Mesothelial cell of epicardium (in vitro differentiated cells): Measurements from ENCODE around the gene FRMD4A. TPM values are rescaled to one million over a fixed set of nuclear protein-coding genes. Genes with fewer than 3 reads are reported as not detected.

Experiments
- DNase-seq, 2 experiments: peaks; one replicate each; pipeline ENCODE4 v3.0.0; 2021; ENCODE audit warnings: low spot score in 2 of 2; ENCODE audit not compliant: unreplicated experiment in 2 of 2
- H3K27ac Mint-ChIP-seq: 2 replicates; pipeline ENCODE4 v1.8.0; 2021; ENCODE audit warnings: mixed read lengths
- H3K27me3 Mint-ChIP-seq: 2 replicates; pipeline ENCODE4 v1.8.0; 2021; ENCODE audit warnings: low read depth, mixed read lengths
- H3K36me3 Mint-ChIP-seq: 2 replicates; pipeline ENCODE4 v1.8.0; 2021; ENCODE audit warnings: mixed read lengths
- H3K4me1 Mint-ChIP-seq: 2 replicates; pipeline ENCODE4 v1.8.0; 2021; ENCODE audit warnings: mixed read lengths
- H3K4me3 Mint-ChIP-seq: 2 replicates; pipeline ENCODE4 v1.8.0; 2021; ENCODE audit warnings: mild to moderate bottlenecking, moderate library complexity, mixed read lengths
- H3K9me3 Mint-ChIP-seq: 2 replicates; pipeline ENCODE4 v1.8.0; 2021; ENCODE audit warnings: mixed read lengths
- total RNA-seq: library from RNA; stranded (reverse); gene quantifications from 3 replicates; pipeline ENCODE4 v1.2.1, GENCODE V29; 2021
- TF ChIP-seq, protein P1 (sequence below): fragments of 200-600 bp; sonication (generic); IDR thresholded peaks from one replicate; pipeline ENCODE4 v1.5.0; 2021; ENCODE audit warnings: antibody characterized with exemption; ENCODE audit not compliant: unreplicated experiment

Gene FRMD4A
- total RNA-seq, 1 donor from 2014 or later, result 45.0 TPM

DNA sequence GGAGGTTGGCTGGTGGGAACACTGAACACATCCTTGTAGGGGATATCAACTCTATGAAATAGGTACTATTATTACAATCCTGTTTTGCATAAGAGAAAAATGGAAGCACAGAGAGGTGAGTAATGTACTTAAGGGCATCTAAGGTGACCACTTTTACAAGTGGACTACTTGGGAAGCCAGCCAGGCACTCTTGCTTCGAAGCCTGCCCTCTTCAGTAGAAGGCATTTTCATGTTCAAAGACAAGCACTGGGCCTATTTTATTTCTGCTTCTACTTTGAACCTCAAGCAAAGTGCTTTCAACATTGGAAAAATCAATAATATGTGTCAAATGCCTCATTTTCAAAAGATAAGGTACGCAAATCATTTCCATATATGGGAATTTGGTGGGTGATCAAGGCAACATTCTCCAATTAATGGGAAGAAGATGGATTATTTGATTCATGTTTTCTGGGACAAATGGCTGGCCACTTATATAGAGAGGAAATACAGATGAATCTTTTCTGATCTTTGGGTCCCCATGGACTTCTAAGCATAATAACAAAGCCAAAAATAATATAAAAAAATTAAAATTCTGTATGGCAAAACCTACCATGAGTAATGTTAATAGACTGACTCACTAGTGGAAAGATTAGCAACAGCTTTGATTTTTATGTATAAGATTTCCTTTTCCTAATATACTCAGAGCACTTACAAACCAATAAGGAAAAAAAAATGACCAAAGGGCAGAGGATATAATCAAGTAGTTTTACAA is 270.2 kb downstream of the FRMD4A start:
- Mint-ChIP-seq H3K27ac (no peak overlapping the region), H3K4me1 (peaks cover 16% of the 10 kb centered on the region), H3K27me3 (peaks cover 24% of the 10 kb centered on the region), H3K9me3 (peaks cover 5% of the 10 kb centered on the region), H3K4me3 (no peak overlapping the region), H3K36me3 (no peaks in the 10 kb centered on the region)
- TF ChIP-seq, protein P1, sequence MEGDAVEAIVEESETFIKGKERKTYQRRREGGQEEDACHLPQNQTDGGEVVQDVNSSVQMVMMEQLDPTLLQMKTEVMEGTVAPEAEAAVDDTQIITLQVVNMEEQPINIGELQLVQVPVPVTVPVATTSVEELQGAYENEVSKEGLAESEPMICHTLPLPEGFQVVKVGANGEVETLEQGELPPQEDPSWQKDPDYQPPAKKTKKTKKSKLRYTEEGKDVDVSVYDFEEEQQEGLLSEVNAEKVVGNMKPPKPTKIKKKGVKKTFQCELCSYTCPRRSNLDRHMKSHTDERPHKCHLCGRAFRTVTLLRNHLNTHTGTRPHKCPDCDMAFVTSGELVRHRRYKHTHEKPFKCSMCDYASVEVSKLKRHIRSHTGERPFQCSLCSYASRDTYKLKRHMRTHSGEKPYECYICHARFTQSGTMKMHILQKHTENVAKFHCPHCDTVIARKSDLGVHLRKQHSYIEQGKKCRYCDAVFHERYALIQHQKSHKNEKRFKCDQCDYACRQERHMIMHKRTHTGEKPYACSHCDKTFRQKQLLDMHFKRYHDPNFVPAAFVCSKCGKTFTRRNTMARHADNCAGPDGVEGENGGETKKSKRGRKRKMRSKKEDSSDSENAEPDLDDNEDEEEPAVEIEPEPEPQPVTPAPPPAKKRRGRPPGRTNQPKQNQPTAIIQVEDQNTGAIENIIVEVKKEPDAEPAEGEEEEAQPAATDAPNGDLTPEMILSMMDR, result no peak
- no peak for DNase-seq

DNA sequence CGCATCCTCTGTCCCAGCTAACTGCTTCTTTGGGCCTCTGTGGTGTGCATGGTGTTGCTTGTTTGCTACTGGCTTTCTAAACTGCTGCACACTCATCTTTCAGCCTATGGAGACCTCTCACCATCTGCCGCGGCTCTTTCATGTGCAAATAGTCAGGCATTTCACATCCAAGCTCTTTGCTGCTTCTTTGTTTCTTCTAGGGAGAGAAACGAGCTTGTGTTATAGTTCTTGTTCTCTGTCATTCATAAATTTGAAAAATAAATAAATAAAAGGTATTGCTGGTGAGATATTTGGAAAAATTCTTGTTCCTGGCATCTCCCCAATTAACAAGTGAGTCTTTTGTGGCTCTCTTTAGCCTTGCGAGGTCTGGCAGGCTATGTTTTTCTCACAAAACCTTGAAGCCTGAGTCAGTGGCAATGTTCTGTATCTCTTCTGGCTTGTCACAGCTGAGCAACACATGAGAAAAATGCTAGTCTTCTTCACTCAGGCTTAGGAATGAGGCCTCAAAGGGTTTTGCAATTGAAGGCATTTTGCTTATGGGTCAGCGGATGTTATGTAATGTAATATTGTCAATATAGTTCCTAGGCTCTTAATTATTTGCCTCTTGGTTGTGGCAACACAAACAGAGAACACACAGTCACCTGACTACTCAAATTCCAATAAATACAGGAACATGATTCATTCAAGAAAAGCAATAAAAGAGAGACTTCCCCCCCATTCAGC is 274.0 kb downstream of the FRMD4A start:
- Mint-ChIP-seq H3K4me3 (no peak overlapping the region), H3K36me3 (no peaks in the 10 kb centered on the region), H3K9me3 (peaks cover 13% of the 10 kb centered on the region), H3K27ac (peak overlapping the region; percentile 47), H3K4me1 (peaks cover 8% of the 10 kb centered on the region), H3K27me3 (peaks cover 4% of the 10 kb centered on the region)
- DNase-seq, result no peak
- TF ChIP-seq, protein P1, result no peak

DNA sequence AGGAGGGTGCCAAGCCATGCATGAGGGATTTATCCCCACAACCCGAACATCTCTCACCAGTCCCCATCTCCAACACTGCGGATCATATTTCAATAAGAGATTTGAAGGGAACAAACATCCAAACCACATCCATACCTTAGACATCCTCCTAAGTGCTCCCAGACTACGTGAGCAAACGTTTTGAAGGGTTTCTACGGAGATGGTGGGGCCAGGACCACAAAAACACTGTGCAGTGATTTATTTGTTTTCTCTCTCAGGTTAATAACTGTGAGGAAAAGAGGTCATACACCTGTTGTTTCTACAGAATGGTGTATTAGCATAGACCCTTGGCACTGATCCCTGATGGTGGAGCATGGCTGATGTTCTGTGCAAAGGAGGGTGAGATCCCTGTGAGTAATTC is 277.8 kb downstream of the FRMD4A start:
- no peaks in the 10 kb centered on the region for H3K36me3 Mint-ChIP-seq

DNA sequence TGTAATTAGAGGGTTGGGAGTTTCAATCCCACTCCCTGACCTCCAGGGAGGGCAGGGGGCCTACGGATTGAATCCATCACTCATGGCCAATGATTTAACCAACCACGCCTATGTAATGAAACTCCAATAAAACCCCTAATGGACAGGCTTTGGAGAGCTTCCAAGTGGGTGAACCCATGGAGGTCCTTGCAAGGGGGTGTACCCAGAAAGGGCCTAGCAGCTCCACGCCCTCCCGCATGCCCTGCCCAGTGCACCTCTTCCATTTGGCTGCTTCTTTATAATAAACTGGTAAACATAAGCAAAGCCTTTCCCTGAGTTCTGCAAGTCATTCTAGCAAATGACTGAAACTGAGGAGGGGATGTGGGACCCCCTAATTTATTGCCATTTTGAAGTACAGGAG is 280.1 kb downstream of the FRMD4A start:
- Mint-ChIP-seq H3K27ac (no peak overlapping the region), H3K4me1 (peaks cover 2% of the 10 kb centered on the region), H3K27me3 (no peaks in the 10 kb centered on the region), H3K9me3 (peaks cover 15% of the 10 kb centered on the region), H3K4me3 (no peak overlapping the region), H3K36me3 (no peaks in the 10 kb centered on the region)
- TF ChIP-seq, protein P1, result no peak
- DNase-seq, result no peak

More for the DNA sequence above, 277.8 kb downstream of the FRMD4A start:
- peaks cover 11% of the 10 kb centered on the region for H3K4me1 Mint-ChIP-seq
- no peak overlapping the region for H3K27ac Mint-ChIP-seq
- H3K9me3 Mint-ChIP-seq, result peaks cover 15% of the 10 kb centered on the region
- no peak for DNase-seq
- H3K27me3 Mint-ChIP-seq, result no peaks in the 10 kb centered on the region
- H3K4me3 Mint-ChIP-seq, result no peak overlapping the region
- TF ChIP-seq, protein P1, result no peak

DNA sequence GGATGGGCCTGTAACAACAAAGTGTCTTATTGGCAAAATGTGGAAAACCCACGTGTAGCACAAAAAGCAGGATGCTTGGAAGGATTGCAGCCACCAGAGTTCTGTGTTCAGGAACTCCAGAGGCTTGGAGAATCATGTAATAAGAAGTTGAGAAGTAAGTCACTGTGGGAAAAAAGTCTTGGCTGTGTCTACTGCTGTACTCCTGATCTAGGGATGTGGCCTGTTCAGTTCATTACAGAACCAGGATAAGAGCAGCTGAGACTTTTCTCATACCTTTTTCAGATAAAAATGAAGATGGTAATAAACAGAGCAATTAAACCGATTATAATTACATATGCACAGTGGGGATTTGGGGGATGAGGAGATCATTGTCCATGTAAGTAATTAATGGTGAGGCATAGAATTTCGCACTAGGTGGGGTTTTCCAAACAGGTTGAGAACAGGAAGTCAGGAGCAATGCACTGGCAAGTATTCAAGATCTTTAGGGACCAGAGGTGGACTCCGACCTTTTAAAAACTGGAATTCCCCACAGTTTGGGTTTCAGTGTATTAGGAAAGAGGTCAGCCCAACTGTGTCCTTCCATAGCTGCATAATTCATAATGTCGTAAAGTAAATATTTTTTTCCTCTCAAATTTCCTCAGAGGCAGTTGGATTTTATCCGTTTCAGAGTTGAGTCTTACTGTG is 281.7 kb downstream of the FRMD4A start:
- Mint-ChIP-seq H3K27me3 (no peaks in the 10 kb centered on the region), H3K4me3 (no peak overlapping the region), H3K36me3 (no peaks in the 10 kb centered on the region), H3K27ac (no peak overlapping the region), H3K4me1 (peaks cover 2% of the 10 kb centered on the region), H3K9me3 (peaks cover 8% of the 10 kb centered on the region)
- DNase-seq, result no peak
- TF ChIP-seq, protein P1, result no peak
